HG03025 (cell line): ENCODE results near the gene ATG101.

Experiments
- ATAC-seq: cut with Tn5 transposase; IDR thresholded peaks from one replicate; pipeline ENCODE4 v1.9.1; 2021; ENCODE audit warnings: mild to moderate bottlenecking, moderate library complexity; ENCODE audit not compliant: unreplicated experiment, low FRiP score

ATG101 gene

DNA sequence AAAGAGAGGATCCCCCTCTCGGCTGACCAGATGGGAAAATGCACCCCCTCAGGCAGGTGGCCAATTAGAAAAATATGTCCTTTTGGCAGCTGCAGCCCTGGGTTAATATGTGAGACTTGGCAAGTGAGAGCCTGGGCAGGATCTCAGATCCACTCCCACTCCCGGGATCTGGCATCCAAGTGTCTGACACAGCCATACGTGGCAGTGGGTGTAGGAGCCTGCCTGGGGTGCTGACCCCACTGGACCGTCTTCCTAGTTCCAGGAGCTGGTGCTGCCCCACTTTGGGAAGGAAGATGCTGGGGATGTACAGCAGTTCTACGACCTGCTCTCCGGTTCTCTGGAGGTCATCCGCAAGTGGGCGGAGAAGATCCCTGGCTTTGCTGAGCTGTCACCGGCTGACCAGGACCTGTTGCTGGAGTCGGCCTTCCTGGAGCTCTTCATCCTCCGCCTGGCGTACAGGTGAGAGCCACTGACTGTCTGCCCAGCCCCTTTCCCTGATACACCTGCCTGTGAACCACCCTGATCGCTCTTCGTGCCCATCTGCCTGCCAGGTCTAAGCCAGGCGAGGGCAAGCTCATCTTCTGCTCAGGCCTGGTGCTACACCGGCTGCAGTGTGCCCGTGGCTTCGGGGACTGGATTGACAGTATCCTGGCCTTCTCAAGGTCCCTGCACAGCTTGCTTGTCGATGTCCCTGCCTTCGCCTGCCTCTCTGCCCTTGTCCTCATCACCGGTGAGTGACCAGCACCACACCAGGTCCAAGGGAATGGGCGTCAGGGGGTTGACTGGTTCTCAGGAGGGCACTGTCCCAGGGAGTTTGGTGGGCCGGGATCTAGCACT, 12.8 kb upstream of the ATG101 start:
- ATAC-seq = no peak

DNA sequence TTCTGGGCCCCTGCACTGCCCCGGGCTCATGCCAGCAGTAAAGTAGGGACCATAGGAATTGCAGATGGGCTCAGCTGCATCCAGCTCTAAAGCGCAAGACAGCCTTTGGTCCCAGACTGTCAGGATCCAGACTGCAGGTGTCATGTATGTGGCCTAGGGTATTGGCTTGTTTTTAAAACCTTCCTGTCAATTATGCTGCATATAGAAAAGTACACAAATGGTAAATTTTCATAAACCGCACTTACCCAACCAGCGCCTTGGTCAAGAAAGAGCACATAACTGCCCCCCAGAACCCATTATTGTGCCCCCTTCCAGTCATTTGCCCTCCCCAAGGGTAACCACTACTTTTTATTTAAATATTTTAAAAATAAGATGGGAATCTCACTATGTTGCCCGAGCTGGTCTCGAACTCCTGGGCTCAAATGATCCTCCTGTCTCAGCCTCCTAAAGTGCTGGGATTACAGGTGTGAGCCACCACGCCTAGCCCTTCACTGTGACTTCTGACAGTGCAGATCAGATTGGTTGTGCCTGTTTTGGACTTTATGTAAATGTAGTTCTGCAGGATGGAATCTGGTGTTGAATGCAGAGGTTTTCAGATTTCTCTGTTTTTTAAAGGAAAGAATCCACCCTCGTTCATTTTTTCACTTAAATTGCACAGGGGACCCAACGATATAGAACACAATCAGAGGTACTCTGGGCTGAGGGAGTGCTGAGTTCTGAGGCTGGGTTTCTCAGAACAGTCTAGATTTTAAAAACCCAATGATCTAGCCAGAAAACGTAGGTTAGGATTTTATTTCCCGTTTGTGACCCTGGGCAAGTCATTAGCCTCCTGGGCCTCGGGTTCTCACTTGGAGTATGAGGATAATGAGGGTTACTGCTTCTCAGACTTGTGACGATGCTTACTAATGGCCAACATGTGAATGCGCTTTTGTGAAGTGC, 11.9 kb upstream of the ATG101 start:
- ATAC-seq = no peak

GRCh38 chr12:52058631-52059361, 11.0 kb upstream of the ATG101 start:
- no peak for ATAC-seq

DNA sequence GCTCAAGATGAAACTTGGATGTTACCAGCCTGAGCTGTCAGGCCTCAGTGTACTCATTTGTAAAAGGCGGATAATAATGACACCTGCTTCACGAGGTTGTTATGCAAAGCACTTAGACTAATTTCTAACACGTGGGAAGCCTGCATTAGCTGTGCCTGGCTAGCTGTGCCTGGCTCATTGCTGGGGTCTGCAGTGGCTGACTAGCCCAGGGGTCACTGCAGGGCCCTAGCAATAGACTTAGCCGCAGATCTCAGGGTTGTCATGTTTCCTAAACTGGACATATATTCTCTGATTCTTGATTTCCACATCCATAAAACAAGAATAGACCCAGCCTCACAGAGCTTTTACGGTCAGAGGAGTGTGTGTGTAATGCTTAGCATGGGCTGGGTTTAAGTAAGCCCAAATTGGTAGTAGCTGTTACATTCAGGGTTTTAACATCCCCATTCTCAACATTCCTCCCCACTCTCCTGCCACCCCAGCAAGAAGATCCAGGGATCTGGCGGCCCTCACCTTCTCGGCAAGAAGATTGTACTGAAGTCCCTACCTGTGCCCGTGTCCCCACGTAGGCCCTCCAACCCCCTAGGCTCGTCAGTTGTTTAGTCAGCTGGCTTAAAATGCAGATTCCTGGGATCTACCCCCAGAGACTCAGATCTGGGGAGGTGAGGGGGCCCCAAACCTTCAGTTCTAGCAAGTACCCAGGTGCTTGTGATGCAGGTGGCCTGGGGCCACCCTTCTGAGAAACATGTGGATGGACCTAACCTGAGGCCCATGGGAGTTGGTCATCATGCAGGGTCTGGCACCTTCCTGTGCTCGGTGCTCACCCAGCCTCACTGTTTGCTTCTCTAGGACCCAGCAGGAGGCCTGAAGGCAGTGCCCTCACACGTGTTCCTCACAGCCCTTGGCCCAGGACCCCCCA, 9.9 kb upstream of the ATG101 start:
- ATAC-seq = no peak

DNA sequence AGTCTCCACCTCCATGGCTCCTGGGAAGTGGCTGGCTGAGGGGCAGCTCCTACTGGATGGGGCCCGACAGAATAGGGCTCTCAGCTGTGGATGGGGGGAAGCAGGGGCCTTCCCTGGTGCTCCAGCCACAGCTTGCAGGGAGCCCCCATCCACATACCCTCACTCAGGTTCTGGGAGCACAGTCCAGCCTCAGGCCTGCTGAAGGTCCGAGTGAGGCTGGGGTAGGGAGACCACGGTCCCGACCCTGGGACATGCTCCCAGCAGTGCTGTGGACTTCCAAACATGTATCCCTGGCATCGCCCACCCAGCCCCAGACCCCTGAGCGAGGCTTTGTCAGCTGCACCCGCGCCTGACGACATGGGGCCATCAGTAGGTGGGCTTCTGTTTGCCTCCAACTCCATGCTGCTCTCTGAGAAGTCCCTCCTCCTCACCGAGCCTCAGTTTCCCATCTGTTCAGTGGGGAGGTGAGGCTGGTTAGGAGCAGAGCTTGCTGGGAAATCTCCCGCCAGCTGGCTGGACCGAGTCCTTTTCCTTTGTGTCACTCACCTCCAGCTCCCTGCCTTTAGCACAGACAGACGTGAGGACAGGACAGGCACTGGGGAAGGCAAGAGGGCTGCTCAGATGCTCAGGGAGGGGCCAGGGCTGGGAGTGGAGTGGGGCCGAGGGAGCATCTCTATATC, 9.1 kb upstream of the ATG101 start:
- no peak for ATAC-seq

DNA sequence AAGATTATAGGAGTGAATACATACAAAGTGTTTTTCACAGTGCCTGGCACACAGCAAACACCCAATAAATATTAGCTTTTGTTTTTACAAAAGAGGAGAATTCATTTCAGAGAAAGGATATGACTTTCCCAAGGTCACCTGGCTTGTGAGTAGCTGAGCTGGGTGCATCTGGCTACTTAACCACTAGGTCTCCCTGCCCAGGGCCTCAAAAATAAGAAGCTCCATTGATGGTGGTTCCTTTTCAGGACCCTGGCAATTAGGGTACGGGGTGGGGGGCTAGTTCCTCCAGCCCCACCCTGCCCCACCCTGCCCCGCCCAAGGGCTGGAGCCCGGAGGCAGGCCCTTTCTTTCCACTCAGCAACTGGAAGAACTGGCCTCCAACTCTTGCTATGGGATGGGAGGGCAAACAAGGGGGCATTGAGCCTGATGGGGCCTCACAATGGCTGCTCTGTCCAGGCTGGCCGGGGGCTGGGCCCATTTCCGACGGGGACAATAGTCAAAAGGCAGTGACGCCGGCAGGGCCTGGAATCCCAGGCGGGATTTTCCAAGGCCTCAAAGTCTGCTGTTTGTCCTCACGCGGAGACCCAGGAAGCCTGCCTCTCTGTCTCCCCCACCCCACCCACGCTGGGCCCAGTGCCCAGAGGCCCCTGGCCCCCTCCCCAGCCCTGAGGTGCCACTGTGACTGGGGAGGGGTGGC, 8.2 kb upstream of the ATG101 start:
- no peak for ATAC-seq

- ATAC-seq = no peak
Observed at GRCh38 chr12:52062167-52063081, 7.4 kb upstream of the ATG101 start.

GRCh38 chr12:52063082-52063924, 6.5 kb upstream of the ATG101 start:
- no peak for ATAC-seq

GRCh38 chr12:52063981-52064649, 5.7 kb upstream of the ATG101 start:
- no peak for ATAC-seq

DNA sequence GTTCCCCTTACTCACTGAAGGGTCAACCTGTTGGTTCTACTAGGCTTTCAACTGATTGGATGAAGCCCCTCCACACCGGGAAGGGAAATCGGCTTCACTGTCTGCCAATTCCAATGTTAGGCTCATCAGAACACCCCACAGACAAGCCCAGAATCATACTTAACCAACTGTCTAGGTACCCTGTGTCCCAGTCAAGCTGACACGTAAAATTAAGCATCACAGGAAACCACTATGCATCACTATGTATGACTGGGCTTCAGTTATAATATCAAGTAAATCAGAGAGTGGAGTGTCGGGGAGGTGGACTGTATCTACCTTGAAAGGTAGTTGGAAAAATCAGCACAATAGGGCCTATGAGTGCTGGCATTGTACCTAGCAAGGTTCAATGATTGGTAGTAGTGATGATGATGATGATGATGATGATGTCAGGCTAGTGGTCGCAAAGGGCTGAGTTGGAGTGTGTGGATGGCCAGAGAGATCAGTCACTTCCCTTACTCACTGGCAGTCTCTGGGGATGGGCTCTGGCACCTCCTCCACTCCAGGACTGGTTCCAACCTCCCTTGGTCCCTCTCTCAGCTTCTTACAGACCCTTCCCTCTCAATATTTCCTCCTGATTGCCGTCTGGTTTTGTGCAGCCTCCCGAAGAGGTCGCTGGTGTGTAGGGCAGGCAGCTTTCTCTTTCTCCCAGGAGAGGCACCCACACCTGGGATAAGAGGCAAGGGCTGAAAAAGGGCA, 3.3 kb upstream of the ATG101 start:
- ATAC-seq = no peak

DNA sequence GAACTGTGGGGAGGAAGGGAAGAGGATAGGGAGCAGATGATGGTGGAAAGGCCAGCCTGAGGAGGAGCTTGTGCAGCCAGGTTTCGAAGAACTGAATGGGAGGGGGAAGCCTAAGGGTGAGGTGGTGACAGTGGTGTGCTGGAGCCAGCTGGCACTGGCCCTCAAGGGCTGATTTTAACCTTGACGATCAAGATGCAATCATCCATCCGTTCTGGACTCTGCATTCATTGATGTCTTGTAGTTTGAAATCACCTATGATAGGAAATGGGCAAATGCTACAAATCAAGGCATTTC, 2.8 kb upstream of the ATG101 start:
- no peak for ATAC-seq

- peak; percentile 9 for ATAC-seq
Observed at GRCh38 chr12:52070185-52070925, 577 bp downstream of the ATG101 start.

DNA sequence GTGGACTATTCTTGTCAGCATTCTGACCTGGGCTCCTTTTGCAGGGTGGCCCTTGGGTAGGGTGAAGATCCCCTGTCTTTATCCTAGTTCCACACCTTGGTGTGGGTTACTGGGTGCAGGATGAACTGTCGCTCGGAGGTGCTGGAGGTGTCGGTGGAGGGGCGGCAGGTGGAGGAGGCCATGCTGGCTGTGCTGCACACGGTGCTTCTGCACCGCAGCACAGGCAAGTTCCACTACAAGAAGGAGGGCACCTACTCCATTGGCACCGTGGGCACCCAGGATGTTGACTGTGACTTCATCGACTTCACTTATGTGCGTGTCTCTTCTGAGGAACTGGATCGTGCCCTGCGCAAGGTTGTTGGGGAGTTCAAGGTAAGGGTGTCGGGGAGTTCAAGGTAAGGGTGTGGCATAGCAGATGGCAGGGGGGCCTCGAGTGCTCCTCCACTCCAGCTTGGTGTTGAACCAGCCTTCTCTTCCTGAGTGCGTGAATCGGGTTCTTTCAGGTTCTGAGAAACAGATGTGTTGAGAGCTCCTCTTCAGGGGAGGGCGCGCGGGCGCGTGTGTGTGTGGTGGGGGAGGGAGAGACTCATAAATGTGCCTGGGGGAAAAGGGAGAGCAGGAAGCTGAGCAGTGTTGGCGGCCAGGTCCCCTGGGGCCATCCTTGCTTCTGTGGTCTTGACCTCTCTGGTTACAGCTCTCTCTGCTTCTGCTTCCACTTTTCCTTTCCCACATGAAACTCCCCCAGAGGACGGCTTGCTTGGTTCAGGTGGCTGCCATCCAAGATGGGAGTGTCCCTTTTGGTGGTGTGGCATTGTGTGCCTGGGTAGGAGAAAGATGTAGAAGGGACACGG, 4.0 kb downstream of the ATG101 start:
- ATAC-seq = no peak
